ENCODE results near the gene CFAP119. TPM values are rescaled to one million over a fixed set of nuclear protein-coding genes. Genes with fewer than 3 reads are reported as not detected.

Gene CFAP119
- total and polyA plus RNA-seq, 2 donors (not counting 3 experiments of a cell fraction or from before 2014, with no cell fraction given) = 6.5 to 9.5 TPM

DNA sequence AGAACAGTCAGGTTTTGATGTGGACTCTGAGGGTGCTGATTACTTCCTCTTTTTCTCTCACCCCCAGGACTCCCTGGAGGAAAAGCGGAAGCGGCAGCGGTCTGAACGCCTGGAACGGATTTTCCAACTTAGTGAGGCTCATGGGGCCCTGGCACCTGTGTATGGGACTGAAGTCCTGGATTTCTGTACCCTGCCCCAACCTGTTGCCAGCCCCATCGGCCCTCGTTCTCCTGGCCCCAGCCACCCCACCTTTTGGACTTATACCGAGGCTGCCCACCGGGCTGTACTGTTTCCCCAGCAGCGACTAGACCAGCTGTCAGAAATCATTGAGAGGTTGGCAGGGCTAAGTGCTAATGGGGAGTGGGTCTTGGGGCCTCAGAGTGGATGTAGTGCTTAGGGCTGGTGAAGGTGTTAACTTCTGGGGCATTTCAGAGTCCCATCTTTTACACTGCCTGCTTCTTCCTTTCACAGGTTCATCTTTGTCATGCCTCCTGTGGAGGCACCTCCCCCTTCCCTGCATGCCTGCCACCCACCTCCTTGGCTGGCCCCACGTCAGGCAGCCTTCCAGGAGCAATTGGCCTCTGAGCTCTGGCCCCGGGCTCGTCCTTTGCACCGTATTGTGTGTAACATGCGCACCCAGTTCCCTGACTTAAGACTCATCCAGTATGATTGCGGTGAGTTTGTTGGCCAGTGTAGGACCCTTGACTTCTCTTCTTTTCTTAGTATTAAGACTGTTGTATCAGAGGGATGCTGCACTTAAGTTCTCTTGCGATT is 32.8 kb downstream of the CFAP119 start:
- intact Hi-C loops (cut with micrococcal nuclease) = no loop called here
- H3K36me3 ChIP-seq (ENCODE audit: control insufficient read depth in 2 of 2, extremely low read depth in 1 of 2, insufficient read depth in 2 of 2, low read length in 2 of 2) = peaks cover 36 to 43% of the 10 kb centered on the region in 2 experiments
- FAIRE-seq = no peak

More for the DNA sequence above, 32.8 kb downstream of the CFAP119 start:
- no TSS peak for BruUV-seq (replicated peaks)
- Histone ChIP-seq H3K9me1 (replicated peaks; ENCODE audit: control insufficient read depth, extremely low read depth, insufficient read depth, low read length) (no peaks in the 10 kb centered on the region), H3K4me3 (replicated peaks in 1 of 3; ENCODE audit: insufficient read depth in 1 of 3, low read depth in 1 of 3, low read length in 3 of 3) (no peak overlapping the region), H4K20me1 (replicated peaks; ENCODE audit: control insufficient read depth, extremely low read depth, insufficient read depth, low read length) (no peaks in the 10 kb centered on the region), H2AFZ (ENCODE audit: low read depth, low read length) (no peak overlapping the region), H3K4me1 (ENCODE audit: control insufficient read depth, extremely low read depth, insufficient read depth, low read length) (no peaks in the 10 kb centered on the region), H3K9ac (replicated peaks; ENCODE audit: extremely low read depth, insufficient read depth, low read length) (no peak overlapping the region), H3K79me2 (ENCODE audit: control insufficient read depth, insufficient read depth, low read length) (peaks cover 4% of the 10 kb centered on the region), H3K4me2 (ENCODE audit: insufficient read depth, low read length) (no peak overlapping the region), H3K9me3 (replicated peaks; ENCODE audit: control insufficient read depth, insufficient read depth, low read length) (no peaks in the 10 kb centered on the region), H3K27me3 (ENCODE audit: control insufficient read depth in 2 of 2, insufficient read depth in 2 of 2, low read length in 2 of 2) (no peaks in the 10 kb centered on the region), H3K27ac (ENCODE audit: insufficient read depth, low read depth, low read length) (no peak overlapping the region)
- dilution Hi-C loops (cut with MboI; ENCODE audit: extremely low pct_ligation_motif_present, low sequenced_read_pairs) = no loop called here
- ChIA-PET CTCF (no interaction called here), POLR2A (no interaction called here)
- no peak for DNase-seq (ENCODE audit: low read depth, low spot score)
- TF ChIP-seq, protein P1, sequence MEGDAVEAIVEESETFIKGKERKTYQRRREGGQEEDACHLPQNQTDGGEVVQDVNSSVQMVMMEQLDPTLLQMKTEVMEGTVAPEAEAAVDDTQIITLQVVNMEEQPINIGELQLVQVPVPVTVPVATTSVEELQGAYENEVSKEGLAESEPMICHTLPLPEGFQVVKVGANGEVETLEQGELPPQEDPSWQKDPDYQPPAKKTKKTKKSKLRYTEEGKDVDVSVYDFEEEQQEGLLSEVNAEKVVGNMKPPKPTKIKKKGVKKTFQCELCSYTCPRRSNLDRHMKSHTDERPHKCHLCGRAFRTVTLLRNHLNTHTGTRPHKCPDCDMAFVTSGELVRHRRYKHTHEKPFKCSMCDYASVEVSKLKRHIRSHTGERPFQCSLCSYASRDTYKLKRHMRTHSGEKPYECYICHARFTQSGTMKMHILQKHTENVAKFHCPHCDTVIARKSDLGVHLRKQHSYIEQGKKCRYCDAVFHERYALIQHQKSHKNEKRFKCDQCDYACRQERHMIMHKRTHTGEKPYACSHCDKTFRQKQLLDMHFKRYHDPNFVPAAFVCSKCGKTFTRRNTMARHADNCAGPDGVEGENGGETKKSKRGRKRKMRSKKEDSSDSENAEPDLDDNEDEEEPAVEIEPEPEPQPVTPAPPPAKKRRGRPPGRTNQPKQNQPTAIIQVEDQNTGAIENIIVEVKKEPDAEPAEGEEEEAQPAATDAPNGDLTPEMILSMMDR (IDR thresholded peaks at IDR 0.05; ENCODE audit: extremely low read depth in 1 of 2, insufficient read depth in 1 of 2, low read depth in 1 of 2, low read length in 2 of 2) = no peak
- TF ChIP-seq, protein P2, sequence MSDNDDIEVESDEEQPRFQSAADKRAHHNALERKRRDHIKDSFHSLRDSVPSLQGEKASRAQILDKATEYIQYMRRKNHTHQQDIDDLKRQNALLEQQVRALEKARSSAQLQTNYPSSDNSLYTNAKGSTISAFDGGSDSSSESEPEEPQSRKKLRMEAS (IDR thresholded peaks at IDR 0.05; ENCODE audit: insufficient read depth, insufficient read length) = no peak
- TF ChIP-seq GATA2 (IDR thresholded peaks at IDR 0.05; ENCODE audit: insufficient read depth, insufficient read length, low read depth, low read length) (no peak), FOS (IDR thresholded peaks at IDR 0.05; ENCODE audit: borderline replicate concordance, insufficient read depth, low read length) (no peak), MYC (IDR thresholded peaks at IDR 0.05; ENCODE audit: low read depth, low read length) (no peak), JUN (IDR thresholded peaks at IDR 0.05; ENCODE audit: borderline replicate concordance, insufficient read depth, insufficient read length, low read depth) (no peak), POLR2AphosphoS5 (IDR thresholded peaks at IDR 0.05; ENCODE audit: insufficient read depth, low read depth, low read length) (no peak)

Measured in endothelial cell of umbilical vein (primary cell).